DMS 273 treated with DMSO at 0.1 percent for 48 hours (cell line): ENCODE measurements around the gene INF2.
"Not testable (repeated sequence)": the region's sequence is repeated elsewhere in the genome, so short reads cannot be mapped to it uniquely, and the experiment has no call there.

Experiments used
- DNase-seq: peaks from one replicate; lab custom pipeline; 2025; lab: John Stamatoyannopoulos, UW

The INF2 gene

DNA sequence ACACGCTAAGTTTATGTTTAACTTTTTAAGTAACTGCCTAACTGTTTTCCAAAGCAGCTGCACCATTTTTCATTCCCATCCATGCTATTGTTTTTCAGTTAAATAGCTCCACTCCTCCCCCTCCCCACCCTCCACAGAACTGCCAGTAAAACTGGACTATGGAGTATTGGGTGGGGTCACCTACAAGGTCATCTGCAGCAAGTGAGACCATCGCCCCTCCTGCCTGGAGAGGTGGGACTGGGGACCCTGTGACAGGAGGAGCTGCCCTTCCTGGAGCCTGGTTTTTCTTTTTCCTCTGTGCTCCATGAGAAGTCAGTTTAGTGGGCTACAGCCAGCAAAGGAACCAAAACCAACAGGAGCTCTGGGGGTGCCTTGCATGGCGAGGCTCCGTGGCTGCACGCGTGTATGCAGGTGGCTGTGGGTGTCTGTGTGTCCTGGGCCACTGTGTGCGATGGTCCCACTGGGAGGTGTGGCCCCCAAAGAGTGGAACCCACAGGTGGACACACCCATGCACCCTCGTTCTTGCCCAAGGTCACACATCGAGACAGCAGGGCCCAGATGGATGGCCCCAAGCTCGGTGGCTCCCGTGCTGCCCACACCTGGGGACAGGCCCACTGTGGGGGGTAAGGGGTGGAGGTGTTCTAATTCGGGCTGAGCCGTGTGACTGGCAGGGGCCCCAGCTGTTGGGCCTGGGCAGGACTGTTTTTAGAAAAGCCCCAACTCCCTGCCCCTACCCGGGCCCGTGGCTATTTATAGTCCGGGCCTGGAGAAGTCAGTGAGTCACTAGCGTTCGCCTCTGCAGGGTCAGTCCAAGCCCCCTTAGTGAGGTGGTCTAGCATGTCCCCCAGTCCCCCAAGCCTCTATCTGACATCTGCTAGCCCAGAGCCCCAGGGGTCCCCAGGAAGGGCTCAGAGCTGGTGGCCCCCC lies 32.4 kb downstream of the INF2 start:
- DNase-seq = no peak

DNA sequence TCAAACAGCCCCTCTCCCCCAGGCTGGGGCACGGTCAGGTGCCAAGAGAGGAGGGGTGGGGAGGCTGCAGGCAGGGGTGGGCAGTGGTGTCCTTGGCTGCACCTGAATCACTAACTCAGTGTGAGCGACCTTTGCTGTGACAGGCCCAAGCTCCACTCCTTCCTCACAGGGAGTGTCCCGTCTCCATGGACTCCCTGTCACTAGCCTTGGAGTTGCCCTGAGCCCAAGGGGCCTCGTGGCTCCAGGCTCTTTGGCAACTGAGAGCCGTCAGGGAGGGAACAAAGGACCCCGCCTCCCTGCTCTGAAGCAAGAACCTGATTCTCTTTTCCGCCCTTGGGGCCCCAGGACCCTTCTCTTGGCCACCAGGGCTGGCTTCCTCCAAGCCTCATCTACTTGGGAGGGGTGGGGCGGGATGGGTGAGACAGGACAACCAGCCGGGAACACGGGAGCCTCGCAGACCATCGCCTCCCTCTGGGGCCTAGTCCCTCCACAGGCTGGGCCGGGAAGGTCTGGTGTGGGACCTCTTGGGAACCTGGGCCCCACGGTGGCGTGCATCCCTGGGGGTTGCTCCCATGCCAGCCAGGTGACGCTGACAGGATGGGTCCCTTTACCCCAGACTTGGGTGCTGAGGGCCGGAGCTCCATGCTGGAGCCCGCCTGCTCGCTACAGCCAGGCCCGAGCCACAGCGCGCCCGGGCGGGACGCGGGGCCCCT lies 33.7 kb downstream of the INF2 start:
- DNase-seq = no peak

DNA sequence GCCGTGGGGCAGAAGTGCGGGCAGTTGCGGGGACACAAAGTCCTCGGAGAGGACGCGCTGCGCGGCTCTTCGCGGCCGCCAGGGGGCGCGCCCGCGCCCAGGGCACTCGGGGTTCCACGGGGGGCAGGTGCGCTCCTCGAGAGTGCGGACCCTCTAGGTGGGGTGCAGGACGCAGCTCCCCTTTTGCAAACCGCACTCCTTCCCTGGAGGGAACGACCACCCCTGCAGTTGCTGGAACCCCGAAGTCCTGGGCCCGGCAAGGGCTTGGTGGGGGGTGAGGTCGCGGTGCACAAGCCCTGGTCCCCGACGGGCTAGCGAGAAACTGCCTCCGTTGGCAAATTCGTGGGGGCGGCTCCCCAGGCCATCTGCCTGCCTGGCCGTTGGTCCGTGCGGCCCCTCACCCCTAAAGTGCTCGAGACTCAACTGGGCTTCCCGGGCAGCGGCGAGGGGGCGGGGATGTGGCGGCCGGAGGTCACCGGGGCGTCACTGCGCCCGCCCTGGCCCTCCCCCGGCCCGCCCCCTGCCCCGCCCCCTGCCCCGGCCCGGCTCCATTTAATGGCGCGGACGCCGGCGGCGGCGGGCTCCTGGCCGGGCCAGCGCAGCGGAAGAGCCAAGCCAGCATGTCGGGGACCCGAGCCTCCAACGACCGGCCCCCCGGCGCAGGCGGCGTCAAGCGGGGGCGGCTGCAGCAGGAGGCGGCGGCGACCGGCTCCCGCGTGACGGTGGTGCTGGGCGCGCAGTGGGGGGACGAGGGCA lies 34.4 kb downstream of the INF2 start, which contains the start of gene ADSS1:
ADSS1 (plus strand) TSS at position 579 of the 756 bp plus-strand sequence; CDS start at position 621, 42 bp downstream.
- DNase-seq = no peak

DNA sequence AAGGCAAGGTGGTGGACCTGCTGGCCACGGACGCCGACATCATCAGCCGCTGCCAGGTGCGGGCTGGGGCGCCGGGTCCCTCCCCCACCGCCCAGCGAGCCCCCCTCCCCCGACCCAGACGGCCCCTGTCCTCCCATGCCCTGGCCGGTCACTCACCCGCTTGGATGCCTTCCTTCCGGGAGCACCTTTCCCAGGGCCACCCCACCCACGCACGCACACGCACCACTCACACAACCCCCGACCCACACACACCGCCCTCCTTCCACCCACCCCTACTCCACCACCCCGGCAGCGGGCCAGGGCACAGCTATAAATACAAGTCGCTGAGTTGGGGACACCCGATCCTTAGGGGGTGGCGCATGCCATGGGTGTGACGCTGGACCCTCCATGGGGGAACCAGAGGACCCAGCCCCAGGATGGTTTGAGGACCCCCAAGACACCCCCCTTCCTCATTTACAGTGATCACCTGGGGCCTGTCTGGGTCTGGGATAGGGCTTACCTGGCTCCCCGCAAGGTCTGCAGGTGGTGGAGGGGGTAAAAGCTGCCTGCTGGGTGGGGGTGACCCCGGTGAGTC lies 35.1 kb downstream of the INF2 start:
- DNase-seq = no peak

DNA sequence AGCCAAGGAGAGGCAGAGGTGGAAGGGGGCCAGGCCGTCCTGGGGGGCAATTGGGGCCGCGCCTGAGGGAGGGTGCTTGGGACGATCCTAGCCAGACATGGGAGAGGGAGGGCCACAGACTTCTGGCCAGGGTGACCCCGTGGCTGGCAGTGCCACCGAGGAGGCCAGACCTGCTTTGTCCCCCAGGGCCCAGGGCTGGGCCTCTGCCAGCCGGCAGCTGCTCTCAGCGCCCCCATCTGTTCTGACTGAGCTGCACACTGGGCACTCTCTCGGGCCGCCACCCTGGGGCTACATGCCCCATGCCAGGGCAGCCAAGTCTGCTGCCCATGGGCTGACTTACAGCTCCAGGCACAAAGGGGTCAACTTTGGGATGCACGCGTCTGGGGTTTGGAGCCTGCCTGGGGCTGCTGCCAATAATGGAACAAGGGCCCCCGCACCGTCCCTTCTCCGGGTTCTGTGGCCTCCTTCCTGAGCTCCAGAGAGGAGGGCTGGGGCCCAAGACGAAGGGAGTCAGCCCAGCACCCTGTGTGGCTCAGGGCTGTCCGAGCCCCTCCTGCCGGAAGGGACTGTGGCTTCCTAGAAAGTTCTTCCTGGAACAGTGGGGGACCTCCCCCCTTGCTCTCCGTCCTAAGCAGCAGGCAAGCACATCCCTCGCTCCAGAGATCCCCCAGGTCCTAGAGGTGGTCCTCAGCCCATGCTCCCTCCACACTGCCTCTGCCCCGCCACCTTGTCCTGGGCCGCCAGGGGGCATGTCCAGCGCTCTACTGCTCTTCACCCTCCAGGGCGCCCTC lies 35.8 kb downstream of the INF2 start:
- no peak for DNase-seq

DNA sequence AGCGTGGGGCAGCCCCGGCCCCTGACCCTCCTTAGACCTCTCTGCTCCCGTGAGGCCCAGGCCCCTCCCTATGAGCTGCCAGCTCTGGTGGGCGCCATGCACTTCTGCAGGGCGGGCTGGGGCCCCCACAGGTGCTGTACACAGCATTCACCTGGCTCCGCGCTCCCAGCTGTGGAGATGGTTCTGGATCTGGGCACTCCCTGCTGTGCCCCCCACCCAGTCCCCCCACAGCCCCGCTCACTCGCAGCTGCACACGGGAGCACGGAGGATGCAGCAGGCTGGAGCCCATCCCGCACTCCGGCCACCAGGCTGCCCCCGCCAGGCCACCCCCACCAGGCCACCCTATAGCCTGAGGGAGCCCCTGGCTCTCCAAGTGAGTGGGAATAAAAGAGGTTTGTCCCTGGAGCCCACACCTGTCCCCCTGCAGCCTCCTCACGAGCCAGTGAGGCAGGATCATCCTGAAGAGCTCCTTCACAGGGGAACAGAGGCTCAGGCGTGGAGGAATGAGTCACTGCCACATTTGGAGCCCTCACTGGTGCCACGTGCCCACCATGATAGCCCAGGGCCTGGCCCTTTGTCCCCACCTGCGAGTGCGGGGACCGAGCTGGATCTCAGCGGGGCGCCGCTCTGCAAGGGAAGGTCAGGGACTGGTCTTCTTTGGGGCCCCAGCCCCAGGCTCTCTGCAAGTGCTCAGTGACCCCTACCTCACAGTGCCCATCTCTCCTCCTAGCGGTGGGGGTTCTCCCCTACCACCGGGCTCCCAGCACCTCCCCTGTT lies 36.5 kb downstream of the INF2 start:
- DNase-seq = no peak

DNA sequence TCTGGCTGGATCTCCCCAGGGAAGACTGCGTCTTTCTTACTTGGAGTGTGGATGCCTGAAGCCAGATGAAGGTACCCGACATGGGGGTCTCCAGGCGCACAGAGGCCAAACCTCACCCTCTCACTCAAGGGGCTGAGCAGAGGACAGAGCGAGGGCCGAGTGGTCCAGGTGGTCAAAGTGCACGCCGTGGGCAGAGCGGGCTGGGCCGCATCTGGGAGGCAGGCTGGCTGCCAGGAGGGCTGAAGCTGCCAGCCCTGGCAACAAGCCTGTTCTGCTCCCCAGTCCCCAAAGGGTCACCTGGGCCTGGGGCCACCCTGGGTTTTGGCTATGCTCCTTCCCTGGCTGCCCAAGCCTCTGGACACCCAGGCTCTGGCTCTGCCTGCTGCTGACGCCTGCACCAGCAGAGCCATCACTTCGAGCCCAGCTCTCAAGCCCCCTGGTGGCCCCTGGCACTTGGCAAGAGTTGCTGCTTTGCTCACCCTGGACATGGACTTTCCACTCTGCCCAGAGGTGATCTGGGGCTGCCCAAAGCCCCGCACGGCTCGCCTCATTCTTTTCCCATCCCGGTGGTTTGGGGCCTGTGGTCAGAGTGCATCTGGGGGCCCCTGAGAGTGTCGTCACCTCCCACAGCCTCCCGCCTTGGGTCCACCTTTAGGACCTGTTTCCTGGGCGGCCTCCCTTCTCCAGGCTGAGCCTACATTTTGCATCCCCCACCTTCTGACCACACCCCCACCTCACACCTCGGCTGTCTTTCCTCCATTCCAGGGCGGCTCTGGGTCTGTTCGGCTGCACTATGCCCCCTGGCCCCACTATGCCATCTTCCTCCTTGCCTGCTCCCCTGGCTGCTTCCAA lies 37.4 kb downstream of the INF2 start:
- DNase-seq = no peak

DNA sequence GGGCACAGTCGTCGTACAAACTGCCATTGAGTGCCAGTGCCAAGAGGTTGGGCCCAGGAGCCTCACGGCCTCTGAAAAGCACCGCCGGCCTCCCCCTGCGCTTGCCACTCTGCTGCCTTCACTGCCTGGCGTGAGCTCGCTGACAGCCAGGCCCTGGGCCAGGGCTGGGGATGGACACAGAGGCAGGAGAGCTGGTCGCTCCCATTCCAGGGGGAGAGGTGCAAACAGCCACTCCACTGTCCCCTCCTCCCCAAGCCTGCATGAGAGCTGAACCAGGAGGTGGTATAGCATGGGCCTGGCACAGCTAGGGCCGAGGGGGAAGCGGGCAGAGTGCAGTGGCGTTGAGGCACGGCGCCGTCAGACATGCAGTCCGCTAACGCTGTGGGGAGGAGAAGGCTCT lies 39.2 kb downstream of the INF2 start:
- DNase-seq = no peak

DNA sequence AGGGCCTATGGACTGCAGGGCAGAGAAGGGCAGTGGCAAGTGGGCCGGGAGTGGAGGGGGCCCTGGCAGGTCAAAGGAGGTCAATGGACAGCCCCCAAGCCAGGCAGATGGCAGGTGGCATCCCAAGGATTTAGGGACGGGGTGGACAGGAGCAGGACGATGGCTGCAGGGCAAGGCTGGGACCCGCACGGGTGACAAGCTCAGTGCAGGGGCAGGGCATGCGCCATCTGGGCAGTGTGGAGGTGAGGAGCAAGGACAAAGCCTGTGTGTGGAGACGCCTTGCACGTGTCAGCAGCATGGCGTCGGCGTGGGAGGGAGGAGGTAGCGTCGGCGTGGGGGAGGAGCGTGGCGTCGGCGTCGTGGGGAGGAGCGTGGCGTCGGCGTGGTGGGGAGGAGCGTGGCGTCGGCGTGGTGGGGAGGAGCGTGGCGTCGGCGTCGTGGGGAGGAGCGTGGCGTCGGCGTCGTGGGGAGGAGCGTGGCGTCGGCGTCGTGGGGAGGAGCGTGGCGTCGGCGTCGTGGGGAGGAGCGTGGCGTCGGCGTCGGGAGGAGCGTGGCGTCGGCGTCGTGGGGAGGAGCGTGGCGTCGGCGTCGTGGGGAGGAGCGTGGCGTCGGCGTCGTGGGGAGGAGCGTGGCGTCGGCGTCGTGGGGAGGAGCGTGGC lies 39.9 kb downstream of the INF2 start:
- DNase-seq = not testable (repeated sequence)

DNA sequence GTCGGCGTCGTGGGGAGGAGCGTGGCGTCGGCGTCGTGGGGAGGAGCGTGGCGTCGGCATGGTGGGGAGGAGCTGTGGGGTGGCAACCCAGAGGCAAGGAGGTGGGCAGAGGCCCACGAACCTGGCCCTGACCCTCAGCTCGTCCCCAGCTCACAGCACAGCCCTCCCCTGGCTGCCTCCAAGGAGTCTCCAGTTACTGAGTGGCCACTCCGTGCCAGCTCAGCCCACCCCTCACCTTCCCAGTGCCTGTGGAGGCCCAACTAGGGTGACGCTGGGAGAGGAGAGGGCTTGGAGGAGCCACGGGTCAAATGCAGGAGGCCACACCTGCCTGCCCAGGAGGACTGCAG lies 40.4 kb downstream of the INF2 start:
- no peak for DNase-seq

DNA sequence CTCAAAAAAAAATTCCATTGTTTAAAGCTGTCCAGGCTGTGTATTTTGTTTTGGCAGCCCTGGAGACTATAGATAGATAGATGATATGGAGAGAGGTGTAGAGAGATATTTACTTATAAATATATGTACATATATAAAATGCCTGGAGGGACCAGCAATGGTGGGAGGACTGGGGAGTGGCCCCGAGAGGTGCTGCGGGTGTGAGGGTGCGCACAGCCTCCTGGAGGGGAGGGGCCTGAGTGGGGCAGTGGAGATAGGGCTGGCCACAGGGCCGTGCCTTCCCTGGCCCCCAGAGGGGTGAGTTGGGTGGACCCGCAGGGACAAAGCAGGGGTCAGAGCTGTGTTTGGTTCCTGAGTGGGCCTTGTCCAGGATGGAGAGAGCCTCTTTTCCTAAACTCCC lies 41.1 kb downstream of the INF2 start:
- DNase-seq = no peak

DNA sequence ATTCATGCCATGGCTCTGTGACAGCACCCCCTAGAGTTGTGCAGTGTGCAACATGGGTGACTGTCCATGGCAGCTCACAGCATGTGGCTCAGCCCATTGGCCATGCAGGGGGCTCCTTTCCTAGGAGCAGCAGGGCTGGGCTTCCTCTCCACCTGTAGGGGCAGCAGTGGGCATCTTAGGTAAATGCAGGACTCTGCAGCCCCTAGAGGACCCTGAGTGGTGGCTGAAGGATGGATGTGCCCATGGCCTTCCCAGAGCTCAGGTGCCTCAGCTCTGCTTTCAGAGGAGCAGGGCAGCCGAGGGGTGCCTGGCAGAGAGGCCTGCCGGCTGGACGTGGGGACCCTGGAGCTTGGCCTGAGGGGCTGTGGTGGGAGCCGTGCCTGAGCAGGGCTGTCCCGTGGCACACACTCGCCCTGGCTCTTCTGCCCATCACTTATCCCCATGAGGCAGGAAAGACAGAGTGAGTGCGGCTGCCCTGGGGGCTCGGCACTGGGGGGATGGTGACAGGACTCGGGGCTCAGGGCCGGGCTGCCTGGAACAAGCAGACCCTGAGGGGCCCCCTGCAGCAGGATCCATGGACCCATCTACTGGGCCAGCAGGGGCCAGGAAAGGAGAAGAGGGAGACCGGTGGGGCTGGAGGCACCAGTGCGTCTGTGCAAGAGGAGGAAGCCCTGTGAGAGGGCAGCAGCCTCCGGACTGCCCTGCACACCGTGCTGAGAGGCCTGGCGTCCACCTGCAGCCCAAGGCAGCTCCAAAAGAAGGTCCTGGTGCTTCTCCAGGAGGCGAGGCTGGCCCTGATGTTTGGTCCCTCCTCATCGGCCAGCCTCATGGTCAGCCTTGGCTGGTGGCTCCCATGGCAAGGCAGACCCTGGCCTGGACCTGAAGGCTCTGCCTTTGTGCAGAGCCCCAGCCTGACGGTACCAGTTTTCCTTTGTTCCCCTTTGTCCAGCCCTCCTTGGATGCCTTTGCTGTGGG lies 42.2 kb downstream of the INF2 start:
- no peak for DNase-seq

DNA sequence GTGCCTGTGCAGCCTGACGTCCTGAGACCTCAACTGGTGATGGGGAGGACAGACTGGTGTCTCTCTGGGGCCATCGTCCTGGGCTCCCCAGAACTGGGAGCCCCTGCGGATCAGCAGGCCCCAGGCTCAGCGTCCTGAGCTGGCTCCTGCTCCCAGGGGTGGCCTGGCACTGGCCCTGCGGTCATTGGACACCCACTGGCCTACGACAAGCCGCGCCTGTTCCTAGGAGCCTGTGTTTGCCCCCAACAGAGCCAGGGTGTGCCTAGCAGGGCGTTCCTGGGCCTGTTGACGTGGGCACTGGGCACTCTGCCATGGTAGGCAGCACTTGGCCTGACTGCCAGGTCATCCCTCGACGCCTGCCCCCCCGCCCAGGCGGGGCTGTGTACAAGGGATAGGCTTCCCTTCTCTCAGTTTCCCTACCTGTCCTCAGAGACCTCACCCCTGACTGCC lies 43.0 kb downstream of the INF2 start:
- DNase-seq = no peak

DNA sequence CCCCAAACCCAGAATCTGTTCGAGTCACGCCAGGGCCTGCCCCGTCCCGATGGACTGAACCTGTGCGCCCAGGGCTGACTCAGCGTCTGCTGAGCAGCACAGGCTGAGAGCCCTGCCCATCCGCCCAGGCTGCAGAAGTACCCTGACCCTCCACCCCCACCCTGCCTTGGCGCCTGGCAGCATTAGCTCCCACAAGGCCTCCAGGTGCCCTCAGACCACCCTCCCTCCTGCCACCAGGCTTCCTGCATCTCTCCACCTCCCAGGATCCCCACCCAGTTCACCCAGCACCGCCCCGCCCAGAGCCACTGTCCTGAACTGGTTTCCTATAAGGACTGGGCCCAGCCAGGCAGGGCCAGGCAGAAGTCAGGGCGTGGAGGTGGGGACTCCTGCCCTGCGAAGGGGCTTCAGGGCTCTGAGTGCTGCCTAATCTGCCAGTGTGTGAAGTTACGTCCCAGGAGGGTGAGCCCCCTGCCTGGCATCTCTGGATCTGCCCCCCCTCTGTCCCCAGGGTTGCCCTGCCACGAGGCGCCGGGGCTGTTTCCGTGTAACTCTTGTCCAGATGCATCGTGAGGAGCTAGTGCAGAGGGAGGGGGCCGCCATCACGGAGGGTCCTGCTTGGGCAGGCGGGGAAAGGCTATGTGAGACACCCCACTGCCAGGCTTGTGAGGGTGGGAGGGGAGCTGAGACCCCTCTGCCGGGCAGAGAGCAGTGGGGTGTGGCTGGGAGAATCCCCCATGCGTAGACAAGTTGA lies 43.7 kb downstream of the INF2 start:
- no peak for DNase-seq

DNA sequence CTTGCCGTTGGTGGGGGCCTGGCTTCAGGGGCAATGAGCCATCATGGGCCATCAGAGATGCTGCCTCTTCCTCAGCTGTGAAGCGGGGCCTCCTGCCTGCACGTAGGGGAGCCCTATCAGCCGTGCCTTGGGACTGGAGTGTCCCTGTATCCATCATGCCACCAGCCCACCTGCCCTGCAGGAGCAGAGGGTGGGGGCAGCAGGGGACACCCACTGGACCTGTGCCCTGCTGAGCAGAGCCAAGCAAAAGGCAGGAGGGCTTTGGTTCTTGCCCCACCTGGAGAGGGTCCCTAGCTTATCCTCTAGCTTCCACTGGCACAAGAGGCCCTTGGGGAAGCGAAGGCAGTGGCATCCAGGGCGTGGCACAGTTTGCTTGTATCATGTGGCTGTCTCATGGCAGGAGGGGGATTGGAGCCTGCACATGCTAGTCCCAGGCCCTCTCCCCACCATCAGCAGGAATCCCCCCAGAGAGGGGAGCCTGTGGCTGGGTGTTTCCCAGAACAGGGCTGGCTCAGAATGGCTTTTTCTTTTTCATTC lies 44.7 kb downstream of the INF2 start:
- no peak for DNase-seq

DNA sequence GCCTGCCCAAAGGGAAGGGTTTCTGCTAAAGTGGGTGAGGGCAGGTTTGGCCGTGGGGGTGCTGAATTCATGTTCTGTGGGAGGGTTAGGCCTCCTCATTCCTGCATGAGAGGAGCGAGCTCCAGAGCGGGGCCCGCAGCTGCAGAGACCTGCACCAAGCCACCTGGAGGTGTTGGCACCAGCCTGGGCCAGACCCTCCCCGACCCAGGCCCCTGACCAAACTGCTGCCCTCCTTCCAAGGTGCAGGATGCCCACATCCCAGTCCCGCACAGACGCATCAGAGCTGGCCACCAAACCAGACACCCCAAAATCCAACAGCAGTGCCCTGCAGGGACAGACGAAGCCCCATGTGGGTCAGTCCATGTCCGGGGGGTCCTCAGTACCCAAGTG lies 45.2 kb downstream of the INF2 start:
- no peak for DNase-seq
